HG03097 (cell line): ENCODE data around the gene RB1.
"Not testable (repeated sequence)": the region's sequence is repeated elsewhere in the genome, so short reads cannot be mapped to it uniquely, and the experiment has no call there.

Experiments
- ATAC-seq: cut with Tn5 transposase; IDR thresholded peaks from one replicate; pipeline ENCODE4 v1.9.1; 2021; ENCODE audit not compliant: unreplicated experiment, low FRiP score

RB1 gene

GRCh38 chr13:48443442-48444208 lies 140.1 kb downstream of the RB1 start:
- no peak for ATAC-seq

- ATAC-seq, result no peak
Measured at GRCh38 chr13:48446464-48446863, 142.9 kb downstream of the RB1 start.

GRCh38 chr13:48448285-48448958 lies 144.9 kb downstream of the RB1 start:
- no peak for ATAC-seq

- no peak for ATAC-seq
Measured at GRCh38 chr13:48448959-48449614, 145.5 kb downstream of the RB1 start.

- ATAC-seq, result no peak
Measured at GRCh38 chr13:48449656-48450055, 146.1 kb downstream of the RB1 start.

- ATAC-seq, result not testable (repeated sequence)
Measured at GRCh38 chr13:48451196-48451595, 147.6 kb downstream of the RB1 start.

GRCh38 chr13:48456546-48456945 lies 153.0 kb downstream of the RB1 start:
- ATAC-seq, result no peak

- no peak for ATAC-seq
Measured at GRCh38 chr13:48457578-48458242, 154.2 kb downstream of the RB1 start.

- no peak for ATAC-seq
Measured at GRCh38 chr13:48475230-48475629, 171.7 kb downstream of the RB1 start.

- no peak for ATAC-seq
Measured at GRCh38 chr13:48476215-48476614, 172.7 kb downstream of the RB1 start.

GRCh38 chr13:48476686-48477085 lies 173.1 kb downstream of the RB1 start:
- no peak for ATAC-seq

- no peak for ATAC-seq
Measured at GRCh38 chr13:48477191-48477855, 173.8 kb downstream of the RB1 start.

GRCh38 chr13:48478391-48478790 lies 174.8 kb downstream of the RB1 start:
- ATAC-seq, result no peak

- no peak for ATAC-seq
Measured at GRCh38 chr13:48483575-48483974, 180.0 kb downstream of the RB1 start.

- ATAC-seq, result no peak
Measured at GRCh38 chr13:48485432-48485831, 181.9 kb downstream of the RB1 start.

GRCh38 chr13:48486362-48486761 lies 182.8 kb downstream of the RB1 start:
- ATAC-seq, result no peak

- ATAC-seq, result no peak
Measured at GRCh38 chr13:48486836-48487235, 183.3 kb downstream of the RB1 start.

- ATAC-seq, result no peak
Measured at GRCh38 chr13:48487968-48488367, 184.4 kb downstream of the RB1 start.

GRCh38 chr13:48488995-48489394 lies 185.4 kb downstream of the RB1 start:
- no peak for ATAC-seq

- no peak for ATAC-seq
Measured at GRCh38 chr13:48489666-48490065, 186.1 kb downstream of the RB1 start.

- no peak for ATAC-seq
Measured at GRCh38 chr13:48490241-48490640, 186.7 kb downstream of the RB1 start.
